ENCODE results near the gene RBP5.

The RBP5 gene

GRCh38 chr12:7100239-7100638 is 28.4 kb downstream of the RBP5 start:
- Histone ChIP-seq H3K27me3 (replicated peaks in 2 of 5; ENCODE audit: control insufficient read depth in 4 of 5, insufficient read depth in 5 of 5, low read length in 4 of 5) (no peaks in the 10 kb centered on the region), H3K36me3 (ENCODE audit: control insufficient read depth in 4 of 4, insufficient read depth in 4 of 4, low read length in 3 of 4) (peaks cover 6 to 49% (median 34%) of the 10 kb centered on the region in 4 experiments), H3K4me1 (ENCODE audit: control extremely low read depth in 1 of 4, control insufficient read depth in 4 of 4, insufficient read depth in 4 of 4, low read length in 3 of 4) (peaks cover 3 to 22% (median 8%) of the 10 kb centered on the region in 4 experiments), H3K27ac (ENCODE audit: insufficient read depth in 1 of 2, low read depth in 1 of 2, low read length in 2 of 2, poor library complexity in 1 of 2, severe bottlenecking in 2 of 2) (no peak overlapping the region), H3K4me3 (ENCODE audit: control insufficient read depth in 1 of 7, extremely low read depth in 1 of 7, insufficient read depth in 4 of 7, low read depth in 2 of 7, low read length in 6 of 7) (no peak overlapping the region), H3K9me3 (ENCODE audit: control extremely low read depth in 1 of 5, control insufficient read depth in 4 of 5, insufficient read depth in 2 of 5, low read depth in 1 of 5, low read length in 4 of 5) (no peaks in the 10 kb centered on the region)
- CTCF ChIA-PET: interaction anchor here (1.5 to 2.9 kb wide), 2 partner anchors 10 to 12 kb away, joined by 4 to 11 read pairs; no protein-coding TSS in a partner anchor
- WGBS (ENCODE audit: insufficient coverage): no CpG with 5 or more reads among the region's 4 CpGs
- no peak for DNase-seq
- POLR2A ChIA-PET: no interaction called here

DNA sequence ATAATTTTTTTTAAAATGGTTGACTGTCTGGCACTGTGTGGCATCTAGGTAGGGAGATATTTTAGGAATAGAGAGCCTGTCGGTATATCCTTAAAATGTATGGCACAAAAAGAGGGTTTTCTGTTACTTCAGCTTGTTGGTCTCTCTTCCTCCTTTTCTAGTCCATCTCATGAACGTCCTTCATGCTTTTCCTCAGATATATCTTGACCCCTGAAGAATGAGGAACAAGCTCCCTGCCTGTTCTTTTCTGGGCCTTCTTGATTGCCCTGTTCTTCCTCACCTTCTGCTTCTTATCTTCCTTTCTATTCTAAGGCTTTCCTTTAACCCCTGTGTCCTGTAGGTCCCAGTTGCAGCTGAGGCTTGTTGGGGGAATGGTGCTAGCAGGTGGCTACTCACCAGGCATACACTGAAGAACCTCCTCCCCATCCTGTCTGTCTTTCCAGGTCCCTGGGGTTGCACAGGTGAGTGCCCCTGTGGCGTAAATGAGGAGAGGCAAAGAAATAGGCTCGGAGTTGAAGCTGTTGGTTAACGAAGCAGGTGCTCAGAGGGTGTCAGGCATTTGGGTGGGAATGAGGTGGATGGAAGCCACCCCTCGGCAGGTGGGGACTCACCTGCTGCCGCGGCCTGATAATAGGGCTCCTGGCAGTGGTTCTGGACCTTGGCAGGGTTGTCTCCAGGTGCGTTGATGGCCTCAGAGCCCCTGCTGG is 29.2 kb downstream of the RBP5 start:
- CTCF ChIA-PET: interaction anchor here (0.9 to 1.5 kb wide), 2 partner anchors 13 to 230 kb away, joined by 3 to 4 read pairs; no protein-coding TSS in a partner anchor
- Histone ChIP-seq H3K4me3 (ENCODE audit: control insufficient read depth in 1 of 7, extremely low read depth in 1 of 7, insufficient read depth in 4 of 7, low read depth in 2 of 7, low read length in 6 of 7) (no peak overlapping the region), H3K27ac (ENCODE audit: insufficient read depth in 1 of 2, low read depth in 1 of 2, low read length in 2 of 2, poor library complexity in 1 of 2, severe bottlenecking in 2 of 2) (no peak overlapping the region), H3K9me3 (ENCODE audit: control extremely low read depth in 1 of 5, control insufficient read depth in 4 of 5, insufficient read depth in 2 of 5, low read depth in 1 of 5, low read length in 4 of 5) (no peaks in the 10 kb centered on the region), H3K4me1 (ENCODE audit: control extremely low read depth in 1 of 4, control insufficient read depth in 4 of 4, insufficient read depth in 4 of 4, low read length in 3 of 4) (peaks cover 3 to 22% (median 8%) of the 10 kb centered on the region in 4 experiments), H3K27me3 (replicated peaks in 2 of 5; ENCODE audit: control insufficient read depth in 4 of 5, insufficient read depth in 5 of 5, low read length in 4 of 5) (no peaks in the 10 kb centered on the region), H3K36me3 (ENCODE audit: control insufficient read depth in 4 of 4, insufficient read depth in 4 of 4, low read length in 3 of 4) (peaks cover 3 to 47% (median 31%) of the 10 kb centered on the region in 4 experiments)
- 90% methylated on average over 8 of the region's 9 CpGs for WGBS (ENCODE audit: insufficient coverage)
- POLR2A ChIA-PET: no interaction called here
- DNase-seq: no peak

GRCh38 chr12:7096979-7097378 is 31.7 kb downstream of the RBP5 start:
- Histone ChIP-seq H3K36me3 (ENCODE audit: control insufficient read depth in 4 of 4, insufficient read depth in 4 of 4, low read length in 3 of 4) (peaks cover 0 to 30% (median 19%) of the 10 kb centered on the region in 4 experiments), H3K4me3 (ENCODE audit: control insufficient read depth in 1 of 7, extremely low read depth in 1 of 7, insufficient read depth in 4 of 7, low read depth in 2 of 7, low read length in 6 of 7) (no peak overlapping the region), H3K4me1 (ENCODE audit: control extremely low read depth in 1 of 4, control insufficient read depth in 4 of 4, insufficient read depth in 4 of 4, low read length in 3 of 4) (peaks cover 0 to 12% (median 5%) of the 10 kb centered on the region in 4 experiments), H3K27ac (ENCODE audit: insufficient read depth in 1 of 2, low read depth in 1 of 2, low read length in 2 of 2, poor library complexity in 1 of 2, severe bottlenecking in 2 of 2) (no peak overlapping the region), H3K27me3 (replicated peaks in 2 of 5; ENCODE audit: control insufficient read depth in 4 of 5, insufficient read depth in 5 of 5, low read length in 4 of 5) (no peaks in the 10 kb centered on the region), H3K9me3 (ENCODE audit: control extremely low read depth in 1 of 5, control insufficient read depth in 4 of 5, insufficient read depth in 2 of 5, low read depth in 1 of 5, low read length in 4 of 5) (no peaks in the 10 kb centered on the region)
- ChIA-PET CTCF (interaction anchor here (0.9 to 1.2 kb wide), 2 partner anchors 12 to 14 kb away, joined by 3 read pairs; partner anchors contain the start of gene C1RL), POLR2A (no interaction called here)
- no peak for DNase-seq
- WGBS (ENCODE audit: insufficient coverage): 99% methylated on average over 15 of the region's 19 CpGs

GRCh38 chr12:7096006-7096932 is 32.4 kb downstream of the RBP5 start:
- H3K27ac ChIP-seq (ENCODE audit: insufficient read depth in 1 of 2, low read depth in 1 of 2, low read length in 2 of 2, poor library complexity in 1 of 2, severe bottlenecking in 2 of 2): no peak overlapping the region
- ChIA-PET POLR2A (no interaction called here), CTCF (interaction anchor here (0.8 to 1.5 kb wide), 8 partner anchors 8 to 147 kb away, joined by 3 to 7 read pairs (median 3); partner anchors contain the start of gene C1RL)
- DNase-seq: no peak
- H3K4me1 ChIP-seq (ENCODE audit: control extremely low read depth in 1 of 4, control insufficient read depth in 4 of 4, insufficient read depth in 4 of 4, low read length in 3 of 4): peaks cover 0 to 13% (median 8%) of the 10 kb centered on the region in 4 experiments
- 97% methylated on average over 19 of the region's 26 CpGs for WGBS (ENCODE audit: insufficient coverage)
- H3K27me3 ChIP-seq (replicated peaks in 2 of 5; ENCODE audit: control insufficient read depth in 4 of 5, insufficient read depth in 5 of 5, low read length in 4 of 5): no peaks in the 10 kb centered on the region
- H3K9me3 ChIP-seq (ENCODE audit: control extremely low read depth in 1 of 5, control insufficient read depth in 4 of 5, insufficient read depth in 2 of 5, low read depth in 1 of 5, low read length in 4 of 5): no peaks in the 10 kb centered on the region
- no peak overlapping the region for H3K4me3 ChIP-seq (ENCODE audit: control insufficient read depth in 1 of 7, extremely low read depth in 1 of 7, insufficient read depth in 4 of 7, low read depth in 2 of 7, low read length in 6 of 7)
- H3K36me3 ChIP-seq (ENCODE audit: control insufficient read depth in 4 of 4, insufficient read depth in 4 of 4, low read length in 3 of 4): peaks cover 0 to 25% (median 13%) of the 10 kb centered on the region in 4 experiments

DNA sequence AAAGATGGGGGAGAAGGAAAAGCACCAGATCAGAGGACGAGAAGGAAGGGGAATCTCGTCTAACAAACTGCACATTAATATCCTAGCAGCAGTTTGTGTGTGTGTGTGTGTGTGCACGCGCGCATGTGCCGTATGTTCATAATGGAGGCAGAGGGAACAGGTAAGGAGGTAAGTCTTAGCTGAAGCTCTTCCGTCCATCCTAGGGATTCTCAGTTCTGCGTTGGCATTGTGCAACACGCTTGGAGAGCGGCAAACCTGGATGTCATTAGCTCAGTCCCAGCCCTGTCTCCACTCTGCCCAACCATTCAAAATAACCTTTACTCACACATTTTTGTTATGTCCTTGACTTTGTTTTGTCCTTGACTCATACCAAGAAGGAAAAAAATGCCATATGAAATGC is 34.8 kb downstream of the RBP5 start:
- Histone ChIP-seq H3K27me3 (replicated peaks in 2 of 5; ENCODE audit: control insufficient read depth in 4 of 5, insufficient read depth in 5 of 5, low read length in 4 of 5) (no peaks in the 10 kb centered on the region), H3K4me1 (ENCODE audit: control extremely low read depth in 1 of 4, control insufficient read depth in 4 of 4, insufficient read depth in 4 of 4, low read length in 3 of 4) (peaks cover 0 to 12% (median 5%) of the 10 kb centered on the region in 4 experiments), H3K9me3 (ENCODE audit: control extremely low read depth in 1 of 5, control insufficient read depth in 4 of 5, insufficient read depth in 2 of 5, low read depth in 1 of 5, low read length in 4 of 5) (no peaks in the 10 kb centered on the region), H3K4me3 (ENCODE audit: control insufficient read depth in 1 of 7, extremely low read depth in 1 of 7, insufficient read depth in 4 of 7, low read depth in 2 of 7, low read length in 6 of 7) (no peak overlapping the region), H3K36me3 (ENCODE audit: control insufficient read depth in 4 of 4, insufficient read depth in 4 of 4, low read length in 3 of 4) (peaks cover 0 to 20% (median 6%) of the 10 kb centered on the region in 4 experiments), H3K27ac (ENCODE audit: insufficient read depth in 1 of 2, low read depth in 1 of 2, low read length in 2 of 2, poor library complexity in 1 of 2, severe bottlenecking in 2 of 2) (no peak overlapping the region)
- WGBS (ENCODE audit: insufficient coverage): 70% methylated on average over 7 of the region's 10 CpGs
- POLR2A ChIA-PET: no interaction called here
- CTCF ChIA-PET: interaction anchor here (0.9 to 8.1 kb wide), 13 partner anchors 8 to 169 kb away, joined by 3 to 55 read pairs (median 5); partner anchors contain the start of genes C1RL and C1S
- DNase-seq: no peak

DNA sequence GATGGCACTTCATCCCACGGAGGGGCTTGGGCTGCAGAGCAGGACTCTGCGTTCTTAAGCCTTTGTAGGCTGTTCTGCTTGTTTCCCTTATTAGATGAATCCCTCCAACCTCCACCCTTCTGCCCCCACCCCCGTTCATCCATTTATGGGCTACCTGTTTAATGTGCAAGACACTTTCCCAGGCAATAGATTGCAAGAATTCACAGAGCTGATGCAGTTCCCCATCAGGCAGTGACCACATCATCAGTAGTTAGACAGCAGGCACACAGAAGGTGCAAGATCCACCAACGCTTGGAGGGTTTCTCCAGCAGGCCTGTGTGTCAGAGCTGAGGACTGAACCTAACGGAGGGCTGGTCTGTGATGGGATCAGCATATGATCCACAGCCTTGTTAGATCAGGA is 35.2 kb downstream of the RBP5 start:
- H3K36me3 ChIP-seq (ENCODE audit: control insufficient read depth in 4 of 4, insufficient read depth in 4 of 4, low read length in 3 of 4): peaks cover 0 to 17% (median 6%) of the 10 kb centered on the region in 4 experiments
- no peak for DNase-seq
- ChIA-PET POLR2A (no interaction called here), CTCF (interaction anchor here (0.7 to 8.1 kb wide), 18 partner anchors 9 to 187 kb away, joined by 3 to 55 read pairs (median 5); partner anchors contain the start of genes C12orf57, C1RL and C1S)
- H3K9me3 ChIP-seq (ENCODE audit: control extremely low read depth in 1 of 5, control insufficient read depth in 4 of 5, insufficient read depth in 2 of 5, low read depth in 1 of 5, low read length in 4 of 5): no peaks in the 10 kb centered on the region
- no peaks in the 10 kb centered on the region for H3K27me3 ChIP-seq (replicated peaks in 2 of 5; ENCODE audit: control insufficient read depth in 4 of 5, insufficient read depth in 5 of 5, low read length in 4 of 5)
- no peak overlapping the region for H3K4me3 ChIP-seq (ENCODE audit: control insufficient read depth in 1 of 7, extremely low read depth in 1 of 7, insufficient read depth in 4 of 7, low read depth in 2 of 7, low read length in 6 of 7)
- 78% methylated on average over 5 of the region's 5 CpGs for WGBS (ENCODE audit: insufficient coverage)
- H3K4me1 ChIP-seq (ENCODE audit: control extremely low read depth in 1 of 4, control insufficient read depth in 4 of 4, insufficient read depth in 4 of 4, low read length in 3 of 4): peaks cover 0 to 12% (median 5%) of the 10 kb centered on the region in 4 experiments
- H3K27ac ChIP-seq (ENCODE audit: insufficient read depth in 1 of 2, low read depth in 1 of 2, low read length in 2 of 2, poor library complexity in 1 of 2, severe bottlenecking in 2 of 2): no peak overlapping the region

Data from common myeloid progenitor, CD34-positive (primary cell).